Testis (tissue), 3 donors: ENCODE measurements around the gene NCOR2. TPM values are rescaled to one million over a fixed set of nuclear protein-coding genes. Genes with fewer than 3 reads are reported as not detected.
A peak's percentile ranks its signal among the peaks of the same experiment; 100 is the strongest.

Experiments
- DNase-seq: peaks from one replicate; pipeline ENCODE4 v3.0.0-alpha.2; 2019
- H3K27ac ChIP-seq, 2 donors: fragments of 200-600 bp; sonication (generic); one replicate each; pipeline ENCODE4 v1.5.1; 2019
- H3K27me3 ChIP-seq: fragments of 200-600 bp; sonication (generic); one replicate; pipeline ENCODE4 v1.5.1; 2019
- H3K36me3 ChIP-seq: fragments of 200-600 bp; sonication (generic); one replicate; pipeline ENCODE4 v1.5.1; 2017; ENCODE audit warnings: low read depth; ENCODE audit errors: missing control alignments
- H3K4me1 ChIP-seq: fragments of 200-600 bp; sonication (generic); one replicate; pipeline ENCODE4 v1.5.1; 2019
- H3K4me3 ChIP-seq, 2 donors: fragments of 200-600 bp; sonication (generic); one replicate each; pipeline ENCODE4 v1.5.1; 2017 to 2019
- H3K9me3 ChIP-seq: fragments of 200-600 bp; sonication (generic); one replicate; pipeline ENCODE4 v1.5.1; 2017
- CTCF ChIP-seq, 3 experiments: fragments of 450-650 bp in 2 of 3; fragments of 200-600 bp in 1 of 3; sonication (generic) in 1 of 3; IDR thresholded peaks; one replicate each; pipeline ENCODE4 v1.5.1; 2016 to 2019; ENCODE audit warnings: antibody characterized with exemption in 3 of 3, mild to moderate bottlenecking in 2 of 3, moderate library complexity in 1 of 3
- POLR2A ChIP-seq: fragments of 450-650 bp; IDR thresholded peaks from one replicate; pipeline ENCODE4 v1.6.1; 2017; ENCODE audit warnings: antibody characterized with exemption, mild to moderate bottlenecking, moderate library complexity
- WGBS, 2 donors: methylation state at CpG; one replicate each; pipeline ENCODE4 v1.1.5; 2018; 5-methylcytosine and 5-hydroxymethylcytosine counted together
- intact Hi-C: fragments of 100-400 bp; cut with DNase I; formaldehyde crosslinking; loops from one replicate; pipeline ENCODE4 v1.15.1; 2023; ENCODE audit warnings: low total_unique reads
- polyA plus RNA-seq: library from polyadenylated mRNA; stranded (reverse); fragments of 350-450 nt; fragmentation: Illumina TruSeq; extraction: RNeasy Lipid Tissue Mini Kit (QIAGEN cat#74804); gene quantifications from one replicate; pipeline ENCODE4 v1.2.3, GENCODE V29; 2014; ENCODE audit warnings: low read depth, low replicate concordance; ENCODE audit not compliant: insufficient read depth
- total RNA-seq, 2 donors: library from RNA; depleted of rRNA; stranded (reverse); fragments of >200 nt; gene quantifications; one replicate each; pipeline ENCODE4 v1.2.3, GENCODE V29; 2016

NCOR2 gene
- total and polyA plus RNA-seq, 3 donors from 2014 or later, result 62.6 to 212 (median 212) TPM

GRCh38 chr12:124556074-124556466, 11.3 kb downstream of the NCOR2 start:
- TF ChIP-seq POLR2A (no peak), CTCF (IDR thresholded peaks at IDR 0.05) (no peak)
- H3K27ac ChIP-seq, result no peak overlapping the region
- no peaks in the 10 kb centered on the region for H3K27me3 ChIP-seq
- WGBS, 2 donors, result 74 to 84% methylated on average over 9 of the region's 9 CpGs
- H3K4me3 ChIP-seq, result no peak overlapping the region
- no peak for DNase-seq
- intact Hi-C loops, result no loop called here
- peaks cover 66% of the 10 kb centered on the region for H3K4me1 ChIP-seq
- no peaks in the 10 kb centered on the region for H3K9me3 ChIP-seq
- no peaks in the 10 kb centered on the region for H3K36me3 ChIP-seq

- intact Hi-C loops, result no loop called here
- no peak for TF ChIP-seq CTCF (IDR thresholded peaks at IDR 0.05)
- no peak for TF ChIP-seq POLR2A
- no peak overlapping the region for H3K4me3 ChIP-seq
- no peaks in the 10 kb centered on the region for H3K27me3 ChIP-seq
- 68 to 76% methylated on average over 13 to 28 of the region's 28 CpGs for WGBS, 2 donors
- peaks cover 71% of the 10 kb centered on the region for H3K4me1 ChIP-seq
- H3K9me3 ChIP-seq, result no peaks in the 10 kb centered on the region
- DNase-seq, result no peak
- no peak overlapping the region for H3K27ac ChIP-seq
- H3K36me3 ChIP-seq, result no peaks in the 10 kb centered on the region
Observed at GRCh38 chr12:124555168-124556073, 12.0 kb downstream of the NCOR2 start.

- WGBS, 2 donors, result 23 to 36% methylated on average over 13 to 26 of the region's 26 CpGs
Observed at GRCh38 chr12:124554429-124555029, 12.9 kb downstream of the NCOR2 start.

GRCh38 chr12:124553862-124554428, 13.5 kb downstream of the NCOR2 start:
- Histone ChIP-seq H3K9me3 (no peaks in the 10 kb centered on the region), H3K4me1 (peaks cover 86% of the 10 kb centered on the region), H3K36me3 (no peaks in the 10 kb centered on the region), H3K27ac (peak overlapping the region in 1 of 2 donors; percentile 27), H3K27me3 (no peaks in the 10 kb centered on the region), H3K4me3 (no peak overlapping the region)
- intact Hi-C loops, result no loop called here
- TF ChIP-seq CTCF (IDR thresholded peaks at IDR 0.05) (no peak), POLR2A (no peak)
- whole genome bisulfite sequencing, 2 donors, result 43 to 75% methylated on average over 16 to 18 of the region's 18 CpGs
- DNase-seq, result no peak

More at GRCh38 chr12:124554429-124555029, 12.9 kb downstream of the NCOR2 start:
- peak overlapping the region in 1 of 2 donors; percentile 27 for H3K27ac ChIP-seq
- no peaks in the 10 kb centered on the region for H3K9me3 ChIP-seq
- no peaks in the 10 kb centered on the region for H3K36me3 ChIP-seq
- H3K27me3 ChIP-seq, result no peaks in the 10 kb centered on the region
- H3K4me3 ChIP-seq, result no peak overlapping the region
- no peak for TF ChIP-seq POLR2A
- TF ChIP-seq CTCF (IDR thresholded peaks at IDR 0.05), result no peak
- no peak for DNase-seq
- intact Hi-C loops, result no loop called here
- peaks cover 80% of the 10 kb centered on the region for H3K4me1 ChIP-seq
